GM18508 (cell line): Measurements from ENCODE around the gene VSX2.

Source experiments
- ATAC-seq: cut with Tn5 transposase; IDR thresholded peaks from one replicate; pipeline ENCODE4 v1.9.1; 2021; ENCODE audit warnings: moderate number of reproducible peaks; ENCODE audit not compliant: insufficient read depth, unreplicated experiment

The VSX2 gene

GRCh38 chr14:74296037-74296467 lies 56.8 kb downstream of the VSX2 start:
- no peak for ATAC-seq

GRCh38 chr14:74297986-74298385 lies 58.7 kb downstream of the VSX2 start:
- no peak for ATAC-seq

- no peak for ATAC-seq
These were observed 59.9 kb downstream of the VSX2 start for GRCh38 chr14:74299061-74299545.

GRCh38 chr14:74301594-74302151 lies 62.4 kb downstream of the VSX2 start:
- no peak for ATAC-seq

- no peak for ATAC-seq
These were observed 62.9 kb downstream of the VSX2 start for GRCh38 chr14:74302152-74302628.

GRCh38 chr14:74302634-74303569 lies 63.7 kb downstream of the VSX2 start, which contains the start of gene ABCD4:
TSS of gene ABCD4 (minus strand) at chr14:74302934. CDS start at chr14:74302912, 22 bp downstream.
- ATAC-seq: peak; percentile 76

GRCh38 chr14:74308695-74309094 lies 69.4 kb downstream of the VSX2 start:
- ATAC-seq: no peak

GRCh38 chr14:74309125-74310022 lies 70.1 kb downstream of the VSX2 start:
- ATAC-seq: no peak

- ATAC-seq: no peak
These were observed 72.9 kb downstream of the VSX2 start for GRCh38 chr14:74312161-74312560.
